Neural cell (in vitro differentiated cells): Measurements from ENCODE around the gene DCTN3. TPM values are rescaled to one million over a fixed set of nuclear protein-coding genes. Genes with fewer than 3 reads are reported as not detected.
A peak's percentile ranks its signal among the peaks of the same experiment; 100 is the strongest.

Source experiments
- H2AFZ ChIP-seq: fragments of 200-600, 300-800 bp; sonication (generic), shearing (Covaris generic); 2 replicates; pipeline ENCODE4 v1.6.0; 2014; ENCODE audit warnings: low read depth, mild to moderate bottlenecking, antibody characterized with exemption, low read length, moderate library complexity
- H3F3A ChIP-seq: fragments of 200-600 bp; shearing (Covaris generic); 2 replicates; pipeline ENCODE4 v1.6.1; 2016; ENCODE audit warnings: mild to moderate bottlenecking, moderate library complexity, mixed read lengths, antibody characterized with exemption, low read length; ENCODE audit not compliant: insufficient read depth, poor library complexity, severe bottlenecking
- H3K27ac ChIP-seq: fragments of 200-600, 300-800 bp; sonication (generic), shearing (Covaris generic); 2 replicates; pipeline ENCODE4 v1.5.1; 2014; ENCODE audit warnings: mild to moderate bottlenecking, low read length, moderate library complexity
- H3K27me3 ChIP-seq: fragments of 300-800, 200-600 bp; sonication (generic), shearing (Covaris generic); 2 replicates; pipeline ENCODE4 v1.6.0; 2014; ENCODE audit warnings: mild to moderate bottlenecking, low read depth, low read length, moderate library complexity; ENCODE audit not compliant: insufficient read depth
- H3K36me3 ChIP-seq: fragments of 300-800, 200-600 bp; sonication (generic), shearing (Covaris generic); 2 replicates; pipeline ENCODE4 v1.5.1; 2014; ENCODE audit warnings: mild to moderate bottlenecking, antibody characterized with exemption, low read length, moderate library complexity; ENCODE audit not compliant: insufficient read depth
- H3K4me2 ChIP-seq: fragments of 300-800, 200-600 bp; sonication (generic), shearing (Covaris generic); 2 replicates; pipeline ENCODE4 v1.6.0; 2014; ENCODE audit warnings: mild to moderate bottlenecking, low read length
- H3K4me3 ChIP-seq: fragments of 300-800, 200-600 bp; sonication (generic), shearing (Covaris generic); 2 replicates; pipeline ENCODE4 v1.5.1; 2014; ENCODE audit warnings: mild to moderate bottlenecking, low read length, moderate library complexity
- H3K79me2 ChIP-seq: fragments of 200-600 bp; shearing (Covaris generic); replicated peaks from 2 replicates; pipeline ENCODE4 v1.6.0; 2014; ENCODE audit warnings: mild to moderate bottlenecking, low read length, moderate library complexity; ENCODE audit not compliant: insufficient read depth
- H3K9ac ChIP-seq: fragments of 300-800, 200-600 bp; sonication (generic), shearing (Covaris generic); 2 replicates; pipeline ENCODE4 v1.6.1; 2016; ENCODE audit warnings: mild to moderate bottlenecking, low read length, mixed read lengths
- H3K9me2 ChIP-seq: fragments of 200-600 bp; shearing (Covaris generic); 2 replicates; pipeline ENCODE4 v1.6.1; 2016; ENCODE audit warnings: mild to moderate bottlenecking, low read length, mixed read lengths; ENCODE audit not compliant: insufficient read depth
- H3K9me3 ChIP-seq: fragments of 200-600, 300-800 bp; sonication (generic), shearing (Covaris generic); 2 replicates; pipeline ENCODE4 v1.6.1; 2016; ENCODE audit warnings: mild to moderate bottlenecking, mixed run types, low read length, moderate library complexity, mixed read lengths
- H4K20me1 ChIP-seq: fragments of 200-600 bp; shearing (Covaris generic); 2 replicates; pipeline ENCODE4 v1.6.1; 2016; ENCODE audit warnings: mild to moderate bottlenecking, mixed run types; ENCODE audit not compliant: insufficient read depth
- CTCF ChIP-seq: fragments of 450-650 bp; IDR thresholded peaks from 2 replicates; pipeline ENCODE4 v1.5.1; 2014; ENCODE audit warnings: antibody characterized with exemption, mild to moderate bottlenecking, moderate library complexity; ENCODE audit not compliant: poor library complexity, severe bottlenecking
- EP300 ChIP-seq: fragments of 450-650 bp; conservative IDR thresholded peaks from 2 replicates; pipeline ENCODE4 v1.6.1; 2014; ENCODE audit warnings: antibody characterized with exemption, mild to moderate bottlenecking, moderate library complexity; ENCODE audit not compliant: poor library complexity, severe bottlenecking
- EZH2 ChIP-seq: fragments of 200-600, 300-800 bp; shearing (Covaris generic), sonication (generic); IDR thresholded peaks from 2 replicates; pipeline ENCODE4 v1.6.1; 2014; ENCODE audit warnings: antibody characterized with exemption, low read length, borderline replicate concordance, mild to moderate bottlenecking; ENCODE audit not compliant: insufficient read depth, poor library complexity, severe bottlenecking
- MXI1 ChIP-seq: fragments of 450-650 bp; conservative IDR thresholded peaks from 2 replicates; pipeline ENCODE4 v1.6.1; 2014; ENCODE audit warnings: antibody characterized with exemption, mild to moderate bottlenecking; ENCODE audit not compliant: poor library complexity, severe bottlenecking
- POLR2AphosphoS5 ChIP-seq: IDR thresholded peaks from 2 replicates; pipeline ENCODE4 v1.6.1; 2012
- SMC3 ChIP-seq: fragments of 450-650 bp; conservative IDR thresholded peaks from 2 replicates; pipeline ENCODE4 v1.6.1; 2014; ENCODE audit warnings: antibody characterized with exemption, mild to moderate bottlenecking, moderate library complexity; ENCODE audit not compliant: poor library complexity
- TAF1 ChIP-seq: IDR thresholded peaks from 2 replicates; pipeline ENCODE4 v1.6.1; 2012; ENCODE audit warnings: low read depth
- polyA plus RNA-seq: library from polyadenylated mRNA; depleted of rRNA; stranded (reverse); fragments of >200 nt; gene quantifications from 2 replicates; pipeline ENCODE4 v1.2.3, GENCODE V29; 2014
- TF ChIP-seq, protein P1 (sequence below): IDR thresholded peaks from 2 replicates; pipeline ENCODE4 v1.6.1; 2012; ENCODE audit warnings: borderline replicate concordance

The DCTN3 gene
- polyA plus RNA-seq, 1 donor from 2014 or later: 380 TPM

DNA sequence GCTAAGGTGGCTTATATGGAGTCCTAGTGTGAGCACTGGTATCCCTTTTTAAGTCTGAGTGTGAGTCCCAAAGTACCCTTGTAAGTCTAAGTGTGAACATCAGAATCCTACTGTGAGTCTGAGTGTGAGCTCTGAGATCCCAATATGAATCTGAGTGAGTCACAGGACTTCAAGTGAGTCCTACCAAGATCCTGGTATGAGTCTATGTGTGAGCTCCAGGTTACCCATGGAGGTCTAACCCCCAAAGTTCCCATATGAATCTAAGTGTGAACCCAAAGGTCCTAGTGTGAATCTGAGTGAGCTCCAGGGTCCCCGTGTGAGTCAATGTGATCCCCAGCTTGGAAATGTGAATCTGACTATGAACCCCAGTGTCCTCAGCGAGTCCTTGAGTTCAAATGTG, 33.0 kb downstream of the DCTN3 start:
- peaks cover 12% of the 10 kb centered on the region for H3K27me3 ChIP-seq
- no peak overlapping the region for H2AFZ ChIP-seq
- H3K4me2 ChIP-seq: no peak overlapping the region
- TF ChIP-seq MXI1: no peak
- TF ChIP-seq EP300: no peak
- no peak for TF ChIP-seq TAF1
- H3K36me3 ChIP-seq: no peaks in the 10 kb centered on the region
- peaks cover 62% of the 10 kb centered on the region for H3K79me2 ChIP-seq
- H3K4me3 ChIP-seq: peak overlapping the region; percentile 98
- H3K9me3 ChIP-seq: no peaks in the 10 kb centered on the region
- H3K9me2 ChIP-seq: no peaks in the 10 kb centered on the region
- H4K20me1 ChIP-seq: peaks cover 5% of the 10 kb centered on the region
- H3K27ac ChIP-seq: no peak overlapping the region
- H3K9ac ChIP-seq: no peak overlapping the region
- no peaks in the 10 kb centered on the region for H3F3A ChIP-seq

DNA sequence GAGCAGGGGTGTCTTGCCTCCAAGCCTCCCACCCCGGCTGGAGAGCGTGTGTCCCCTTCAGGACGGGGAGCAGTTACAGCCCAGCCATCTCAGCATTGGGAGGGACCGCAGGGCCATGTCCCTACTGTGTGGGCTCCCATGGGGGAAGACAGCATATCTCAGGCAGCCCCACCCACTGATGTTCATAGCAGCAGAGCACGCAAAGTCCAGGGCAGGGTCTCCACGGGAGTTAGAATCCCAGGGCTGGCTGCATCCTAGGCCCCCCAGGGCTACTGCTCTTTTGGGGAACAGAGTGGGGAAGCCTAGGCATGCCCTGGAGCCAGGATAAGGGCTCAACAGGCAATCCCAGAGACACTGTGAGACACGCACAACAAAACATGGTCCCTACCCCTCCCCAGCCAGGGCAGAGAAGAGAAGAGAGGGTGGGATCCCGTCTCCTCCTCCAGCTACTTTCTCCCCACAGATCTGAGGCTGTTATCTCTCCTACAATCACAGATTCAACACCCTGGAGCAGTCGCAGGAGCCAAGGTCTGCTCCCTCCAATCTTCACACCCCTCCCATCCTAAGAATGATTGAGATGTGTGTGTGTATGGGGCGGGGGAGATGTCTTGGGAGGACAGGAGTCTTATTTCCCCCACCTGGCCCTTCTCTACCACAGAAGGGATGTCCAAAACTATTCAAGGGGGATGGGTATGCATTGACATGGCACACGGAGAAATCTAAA, 34.2 kb downstream of the DCTN3 start:
- Histone ChIP-seq H3K9ac (no peak overlapping the region), H4K20me1 (peaks cover 5% of the 10 kb centered on the region), H3K9me2 (no peaks in the 10 kb centered on the region), H3K4me2 (no peak overlapping the region), H3K36me3 (no peaks in the 10 kb centered on the region), H2AFZ (no peak overlapping the region), H3K9me3 (no peaks in the 10 kb centered on the region), H3K79me2 (peaks cover 71% of the 10 kb centered on the region), H3K27me3 (peaks cover 2% of the 10 kb centered on the region), H3K4me3 (peak overlapping the region; percentile 98), H3K27ac (no peak overlapping the region), H3F3A (no peaks in the 10 kb centered on the region)
- TF ChIP-seq POLR2AphosphoS5 (no peak), MXI1 (no peak), SMC3 (no peak), CTCF (no peak)

DNA sequence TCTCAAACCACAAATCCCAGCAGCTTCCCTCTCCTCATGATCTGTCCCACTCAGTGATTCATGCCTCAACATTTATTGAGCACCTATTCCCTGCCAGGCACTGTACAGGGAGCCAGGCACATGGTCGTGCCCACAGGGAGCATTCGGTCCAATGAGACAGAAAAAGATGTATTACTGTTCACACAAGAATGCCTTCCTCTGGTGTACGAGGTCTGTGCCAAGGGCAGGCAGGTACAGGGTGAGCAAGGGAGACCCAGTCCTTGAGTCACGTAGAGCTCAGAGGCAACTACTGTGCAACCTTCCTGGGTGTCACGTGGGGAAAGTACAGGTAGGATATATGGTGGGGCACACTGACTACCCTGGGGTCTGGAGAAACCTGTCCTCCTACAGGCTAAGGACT, 35.3 kb downstream of the DCTN3 start:
- H3K9me3 ChIP-seq: no peaks in the 10 kb centered on the region
- no peaks in the 10 kb centered on the region for H3K9me2 ChIP-seq
- TF ChIP-seq EP300: no peak
- TF ChIP-seq EZH2: no peak
- no peak for TF ChIP-seq POLR2AphosphoS5
- TF ChIP-seq CTCF: no peak
- TF ChIP-seq, protein P1, sequence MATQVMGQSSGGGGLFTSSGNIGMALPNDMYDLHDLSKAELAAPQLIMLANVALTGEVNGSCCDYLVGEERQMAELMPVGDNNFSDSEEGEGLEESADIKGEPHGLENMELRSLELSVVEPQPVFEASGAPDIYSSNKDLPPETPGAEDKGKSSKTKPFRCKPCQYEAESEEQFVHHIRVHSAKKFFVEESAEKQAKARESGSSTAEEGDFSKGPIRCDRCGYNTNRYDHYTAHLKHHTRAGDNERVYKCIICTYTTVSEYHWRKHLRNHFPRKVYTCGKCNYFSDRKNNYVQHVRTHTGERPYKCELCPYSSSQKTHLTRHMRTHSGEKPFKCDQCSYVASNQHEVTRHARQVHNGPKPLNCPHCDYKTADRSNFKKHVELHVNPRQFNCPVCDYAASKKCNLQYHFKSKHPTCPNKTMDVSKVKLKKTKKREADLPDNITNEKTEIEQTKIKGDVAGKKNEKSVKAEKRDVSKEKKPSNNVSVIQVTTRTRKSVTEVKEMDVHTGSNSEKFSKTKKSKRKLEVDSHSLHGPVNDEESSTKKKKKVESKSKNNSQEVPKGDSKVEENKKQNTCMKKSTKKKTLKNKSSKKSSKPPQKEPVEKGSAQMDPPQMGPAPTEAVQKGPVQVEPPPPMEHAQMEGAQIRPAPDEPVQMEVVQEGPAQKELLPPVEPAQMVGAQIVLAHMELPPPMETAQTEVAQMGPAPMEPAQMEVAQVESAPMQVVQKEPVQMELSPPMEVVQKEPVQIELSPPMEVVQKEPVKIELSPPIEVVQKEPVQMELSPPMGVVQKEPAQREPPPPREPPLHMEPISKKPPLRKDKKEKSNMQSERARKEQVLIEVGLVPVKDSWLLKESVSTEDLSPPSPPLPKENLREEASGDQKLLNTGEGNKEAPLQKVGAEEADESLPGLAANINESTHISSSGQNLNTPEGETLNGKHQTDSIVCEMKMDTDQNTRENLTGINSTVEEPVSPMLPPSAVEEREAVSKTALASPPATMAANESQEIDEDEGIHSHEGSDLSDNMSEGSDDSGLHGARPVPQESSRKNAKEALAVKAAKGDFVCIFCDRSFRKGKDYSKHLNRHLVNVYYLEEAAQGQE: no peak
- H3K4me2 ChIP-seq: no peak overlapping the region
- H3K9ac ChIP-seq: no peak overlapping the region
- no peak overlapping the region for H2AFZ ChIP-seq
- no peak overlapping the region for H3K27ac ChIP-seq
- no peaks in the 10 kb centered on the region for H3K27me3 ChIP-seq
- H3K79me2 ChIP-seq: peaks cover 71% of the 10 kb centered on the region
- no peak overlapping the region for H3K4me3 ChIP-seq
- no peaks in the 10 kb centered on the region for H3K36me3 ChIP-seq
- H4K20me1 ChIP-seq: peaks cover 5% of the 10 kb centered on the region
- H3F3A ChIP-seq: no peaks in the 10 kb centered on the region
